Spleen (tissue), 11 donors: Measurements from ENCODE around the gene LSAMP. TPM values are rescaled to one million over a fixed set of nuclear protein-coding genes. Genes with fewer than 3 reads are reported as not detected.

Source experiments
- DNase-seq: peaks from one replicate; pipeline ENCODE4 v3.0.0-alpha.2; 2020
- H3K27ac ChIP-seq, 8 donors: fragments of 200-600 bp; sonication (generic) in 7 of 8; 1 replicate in 4 of 8; 2 replicates in 4 of 8; pipeline versions ENCODE4 v1.5.0 to v1.8.0; 2016 to 2021; ENCODE audit warnings: inconsistent platforms in 4 of 8, mild to moderate bottlenecking in 4 of 8, moderate library complexity in 1 of 8
- H3K27me3 ChIP-seq, 7 donors: fragments of 200-600 bp; sonication (generic) in 6 of 7; replicated peaks in 1 of 7; 1 replicate in 4 of 7; 2 replicates in 3 of 7; pipeline versions ENCODE4 v1.5.0 to v1.8.0; 2016 to 2021; ENCODE audit warnings: inconsistent platforms in 3 of 7, mild to moderate bottlenecking in 1 of 7
- H3K36me3 ChIP-seq, 6 donors: fragments of 200-600 bp; sonication (generic) in 5 of 6; 1 replicate in 4 of 6; 2 replicates in 2 of 6; pipeline versions ENCODE4 v1.5.0 to v1.8.0; 2016 to 2021; ENCODE audit warnings: inconsistent platforms in 2 of 6
- H3K4me1 ChIP-seq, 6 donors: fragments of 200-600 bp; sonication (generic) in 5 of 6; 1 replicate in 3 of 6; 2 replicates in 3 of 6; pipeline versions ENCODE4 v1.5.0 to v1.8.0; 2016 to 2021; ENCODE audit warnings: inconsistent platforms in 3 of 6
- H3K4me3 ChIP-seq, 8 donors: fragments of 200-600 bp; sonication (generic) in 7 of 8; 1 replicate in 4 of 8; 2 replicates in 4 of 8; pipeline versions ENCODE4 v1.5.0 to v1.8.0; 2016 to 2021; ENCODE audit warnings: inconsistent platforms in 4 of 8, mild to moderate bottlenecking in 4 of 8, moderate library complexity in 2 of 8
- H3K9me3 ChIP-seq, 8 donors: fragments of 200-600 bp; sonication (generic) in 7 of 8; 1 replicate in 4 of 8; 2 replicates in 4 of 8; pipeline versions ENCODE4 v1.5.0 to v1.8.0; 2016 to 2021; ENCODE audit warnings: inconsistent platforms in 4 of 8
- POLR2A ChIP-seq, 3 donors: fragments of 450-650 bp; IDR thresholded peaks; one replicate each; pipeline ENCODE4 v1.5.1; 2017; ENCODE audit warnings: antibody characterized with exemption in 3 of 3, mild to moderate bottlenecking in 1 of 3
- POLR2AphosphoS5 ChIP-seq, 3 donors: sonication (generic); formaldehyde crosslinking; IDR thresholded peaks; one replicate each; pipeline ENCODE4 v1.5.1; 2017; ENCODE audit warnings: antibody characterized with exemption in 3 of 3
- WGBS, 5 donors: extraction: QIAGEN DNeasy Blood & Tissue Kit in 3 of 5; methylation state at CpG; one replicate each; pipeline versions ENCODE4 v1.1.5 to v1.1.7; 2013 to 2018; 5-methylcytosine and 5-hydroxymethylcytosine counted together
- intact Hi-C: fragments of 100-400 bp; cut with DNase I; formaldehyde crosslinking; loops from one replicate; pipeline ENCODE4 v1.15.0; 2023; ENCODE audit warnings: low total_unique reads
- polyA plus RNA-seq, 3 donors: library from polyadenylated mRNA; stranded (reverse); fragments of 200-250 nt; gene quantifications; one replicate each; pipeline ENCODE4 v1.2.1, GENCODE V29; 2013
- total RNA-seq, 7 donors: library from RNA; depleted of rRNA in 3 of 7; stranded (reverse); fragments of >200 nt in 3 of 7; fragmentation: NEBNext Ultra II Directional in 4 of 7; extraction: Animal tissue kit (Norgen Biotek cat#: 25700) in 4 of 7; gene quantifications; one replicate each; pipeline versions ENCODE4 v1.1.0 to v1.2.1, GENCODE V29; 2016 to 2021
- TF ChIP-seq, protein P1 (sequence below), 11 experiments: fragments of 200-600 bp in 7 of 11; fragments of 450-650 bp in 4 of 11; sonication (generic) in 4 of 11; IDR thresholded peaks in 8 of 11; conservative IDR thresholded peaks in 3 of 11; 1 replicate in 7 of 11; 2 replicates in 4 of 11; pipeline versions ENCODE4 v1.4.0 to v1.8.0; 2016 to 2021; ENCODE audit warnings: antibody characterized with exemption in 11 of 11, inconsistent platforms in 4 of 11, mild to moderate bottlenecking in 1 of 11
- donor health status: healthy with polysubstance abuse.
- donor health status: DM: no; HTN: no; CAD: no; lungs with moderate emphysema.
- donor health status: DM: no; HTN: no; CAD: no.
- donor health status: Bipolar disorder and iron deficiency.
- donor health status: healthy.
- donor health status: DM: no; HTN: no; CAD: no.
- donor health status: DM: yes; HTN: yes; CAD: no.

Gene LSAMP
- total and polyA plus RNA-seq, 10 donors = 0.45 to 6.8 (median 1.3) TPM

GRCh38 chr3:116097226-116097625, 348.1 kb downstream of the LSAMP start:
- intact Hi-C loops = no loop called here
- Histone ChIP-seq H3K27ac (no peak overlapping the region), H3K4me3 (no peak overlapping the region), H3K27me3 (no peaks in the 10 kb centered on the region), H3K36me3 (no peaks in the 10 kb centered on the region), H3K9me3 (no peaks in the 10 kb centered on the region), H3K4me1 (no peaks in the 10 kb centered on the region)
- no peak for DNase-seq
- TF ChIP-seq, protein P1, sequence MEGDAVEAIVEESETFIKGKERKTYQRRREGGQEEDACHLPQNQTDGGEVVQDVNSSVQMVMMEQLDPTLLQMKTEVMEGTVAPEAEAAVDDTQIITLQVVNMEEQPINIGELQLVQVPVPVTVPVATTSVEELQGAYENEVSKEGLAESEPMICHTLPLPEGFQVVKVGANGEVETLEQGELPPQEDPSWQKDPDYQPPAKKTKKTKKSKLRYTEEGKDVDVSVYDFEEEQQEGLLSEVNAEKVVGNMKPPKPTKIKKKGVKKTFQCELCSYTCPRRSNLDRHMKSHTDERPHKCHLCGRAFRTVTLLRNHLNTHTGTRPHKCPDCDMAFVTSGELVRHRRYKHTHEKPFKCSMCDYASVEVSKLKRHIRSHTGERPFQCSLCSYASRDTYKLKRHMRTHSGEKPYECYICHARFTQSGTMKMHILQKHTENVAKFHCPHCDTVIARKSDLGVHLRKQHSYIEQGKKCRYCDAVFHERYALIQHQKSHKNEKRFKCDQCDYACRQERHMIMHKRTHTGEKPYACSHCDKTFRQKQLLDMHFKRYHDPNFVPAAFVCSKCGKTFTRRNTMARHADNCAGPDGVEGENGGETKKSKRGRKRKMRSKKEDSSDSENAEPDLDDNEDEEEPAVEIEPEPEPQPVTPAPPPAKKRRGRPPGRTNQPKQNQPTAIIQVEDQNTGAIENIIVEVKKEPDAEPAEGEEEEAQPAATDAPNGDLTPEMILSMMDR (IDR thresholded peaks at IDR 0.05 in 8 of 11, conservative IDR thresholded peaks at IDR 0.05 in 3 of 11) = no peak
- no peak for TF ChIP-seq POLR2A (IDR thresholded peaks at IDR 0.05)
- no peak for TF ChIP-seq POLR2AphosphoS5 (IDR thresholded peaks at IDR 0.05)
- WGBS, 5 donors = 70 to 82% (median 78%) methylated on average over 2 of the region's 2 CpGs

GRCh38 chr3:116096631-116097030, 348.7 kb downstream of the LSAMP start:
- H3K4me1 ChIP-seq = no peaks in the 10 kb centered on the region
- no peaks in the 10 kb centered on the region for H3K36me3 ChIP-seq
- WGBS, 5 donors = 84 to 94% (median 91%) methylated on average over 2 of the region's 2 CpGs
- no peak for DNase-seq
- H3K4me3 ChIP-seq = no peak overlapping the region
- no peaks in the 10 kb centered on the region for H3K9me3 ChIP-seq
- intact Hi-C loops = no loop called here
- H3K27me3 ChIP-seq = no peaks in the 10 kb centered on the region
- no peak overlapping the region for H3K27ac ChIP-seq
- TF ChIP-seq, protein P1 (IDR thresholded peaks at IDR 0.05 in 8 of 11, conservative IDR thresholded peaks at IDR 0.05 in 3 of 11) = no peak
- TF ChIP-seq POLR2A (IDR thresholded peaks at IDR 0.05) = no peak
- no peak for TF ChIP-seq POLR2AphosphoS5 (IDR thresholded peaks at IDR 0.05)

DNA sequence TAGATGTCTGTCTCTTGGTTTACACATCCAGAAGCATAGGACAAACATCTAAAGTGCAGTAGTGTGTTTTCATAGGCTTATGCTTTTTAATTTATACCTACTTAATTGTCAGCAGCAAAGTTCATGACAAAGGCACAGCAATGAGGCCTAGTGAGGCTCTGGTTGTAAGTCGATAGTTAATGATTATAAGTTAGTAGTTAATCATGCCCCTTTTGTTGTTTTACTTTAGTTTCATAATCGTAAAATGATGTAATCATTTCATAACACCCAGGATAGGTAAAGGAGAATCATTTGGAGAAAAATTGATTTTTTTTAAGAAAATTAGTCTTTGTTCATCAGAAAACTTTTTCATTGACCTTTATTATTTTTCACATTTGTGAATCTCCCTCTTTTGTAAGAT, 351.9 kb downstream of the LSAMP start:
- intact Hi-C loops = no loop called here
- TF ChIP-seq POLR2A (IDR thresholded peaks at IDR 0.05) (no peak), POLR2AphosphoS5 (IDR thresholded peaks at IDR 0.05) (no peak)
- TF ChIP-seq, protein P1 (IDR thresholded peaks at IDR 0.05 in 8 of 11, conservative IDR thresholded peaks at IDR 0.05 in 3 of 11) = no peak
- Histone ChIP-seq H3K9me3 (peaks cover 0 to 13% (median 7%) of the 10 kb centered on the region in 8 donors), H3K36me3 (no peaks in the 10 kb centered on the region), H3K27ac (no peak overlapping the region), H3K4me3 (no peak overlapping the region), H3K4me1 (no peaks in the 10 kb centered on the region), H3K27me3 (no peaks in the 10 kb centered on the region)
- WGBS, 5 donors = 76 to 89% (median 86%) methylated on average over 2 of the region's 2 CpGs
- no peak for DNase-seq

- no peak for DNase-seq
- TF ChIP-seq, protein P1 (IDR thresholded peaks at IDR 0.05 in 8 of 11, conservative IDR thresholded peaks at IDR 0.05 in 3 of 11) = no peak
- TF ChIP-seq POLR2A (IDR thresholded peaks at IDR 0.05) (no peak), POLR2AphosphoS5 (IDR thresholded peaks at IDR 0.05) (no peak)
- Histone ChIP-seq H3K27ac (no peak overlapping the region), H3K27me3 (no peaks in the 10 kb centered on the region), H3K9me3 (peaks cover 0 to 13% (median 7%) of the 10 kb centered on the region in 8 donors), H3K36me3 (no peaks in the 10 kb centered on the region), H3K4me1 (no peaks in the 10 kb centered on the region), H3K4me3 (no peak overlapping the region)
- 26 to 58% (median 50%) methylated on average over 1 of the region's 1 CpG for WGBS, 5 donors
- intact Hi-C loops = no loop called here
These were observed 357.9 kb downstream of the LSAMP start for GRCh38 chr3:116087426-116087825.
